Astrocyte (in vitro differentiated cells and primary cell): Measurements from ENCODE around the gene HYCC1. TPM values are rescaled to one million over a fixed set of nuclear protein-coding genes. Genes with fewer than 3 reads are reported as not detected.

Experiments used
- DNase-seq: peaks from one replicate; pipeline ENCODE4 v3.0.0-alpha.2; 2010; ENCODE audit warnings: low read depth
- FAIRE-seq: peaks from 2 replicates; lab custom pipeline; 2011; peaks lifted over from hg19 to GRCh38; lab: Jason Lieb, UNC
- H2AFZ ChIP-seq: 2 replicates; pipeline ENCODE4 v1.6.0; 2012; ENCODE audit warnings: low read depth, low read length, inconsistent platforms
- H3K27ac ChIP-seq: 2 replicates; pipeline ENCODE4 v1.5.1; 2011; ENCODE audit warnings: low read depth, low read length, inconsistent platforms
- H3K27me3 ChIP-seq: 2 replicates; pipeline ENCODE4 v1.6.0; 2011; ENCODE audit warnings: low read length, inconsistent platforms; ENCODE audit not compliant: insufficient read depth
- H3K36me3 ChIP-seq: 2 replicates; pipeline ENCODE4 v1.5.1; 2011; ENCODE audit warnings: low read length, inconsistent platforms; ENCODE audit not compliant: insufficient read depth
- H3K4me1 ChIP-seq: 2 replicates; pipeline ENCODE4 v1.5.1; 2011; ENCODE audit warnings: low read length, inconsistent platforms; ENCODE audit not compliant: insufficient read depth
- H3K4me2 ChIP-seq: 2 replicates; pipeline ENCODE4 v1.6.0; 2012; ENCODE audit warnings: low read length, inconsistent platforms
- H3K4me3 ChIP-seq: 2 replicates; pipeline ENCODE4 v1.5.1; 2011; ENCODE audit warnings: low read depth, mild to moderate bottlenecking, low read length, inconsistent platforms; ENCODE audit not compliant: insufficient read depth
- H3K79me2 ChIP-seq: 2 replicates; pipeline ENCODE4 v1.6.0; 2012; ENCODE audit warnings: mild to moderate bottlenecking, low read length, inconsistent platforms; ENCODE audit not compliant: insufficient read depth
- H3K9ac ChIP-seq: 2 replicates; pipeline ENCODE4 v1.6.0; 2012; ENCODE audit warnings: mild to moderate bottlenecking, low read length, inconsistent platforms
- H3K9me3 ChIP-seq: 2 replicates; pipeline ENCODE4 v1.5.1; 2012; ENCODE audit warnings: low read depth, mild to moderate bottlenecking, low read length, inconsistent platforms; ENCODE audit not compliant: insufficient read depth
- H4K20me1 ChIP-seq: 2 replicates; pipeline ENCODE4 v1.6.0; 2012; ENCODE audit warnings: low read length, inconsistent platforms; ENCODE audit not compliant: insufficient read depth
- H3K27ac Mint-ChIP-seq: one replicate; pipeline ENCODE4 v1.8.0; 2021; ENCODE audit warnings: mild to moderate bottlenecking, mixed read lengths; ENCODE audit not compliant: unreplicated experiment
- H3K27me3 Mint-ChIP-seq: one replicate; pipeline ENCODE4 v1.8.0; 2021; ENCODE audit warnings: low read depth, mixed read lengths; ENCODE audit not compliant: unreplicated experiment
- H3K36me3 Mint-ChIP-seq: one replicate; pipeline ENCODE4 v1.8.0; 2021; ENCODE audit warnings: low read depth, mixed read lengths; ENCODE audit not compliant: unreplicated experiment
- H3K4me1 Mint-ChIP-seq: one replicate; pipeline ENCODE4 v1.8.0; 2021; ENCODE audit warnings: low read depth, mixed read lengths; ENCODE audit not compliant: unreplicated experiment
- H3K4me3 Mint-ChIP-seq: one replicate; pipeline ENCODE4 v1.8.0; 2021; ENCODE audit warnings: mild to moderate bottlenecking, moderate library complexity, mixed read lengths; ENCODE audit not compliant: unreplicated experiment
- H3K9me3 Mint-ChIP-seq: one replicate; pipeline ENCODE4 v1.8.0; 2021; ENCODE audit warnings: mild to moderate bottlenecking, mixed read lengths; ENCODE audit not compliant: unreplicated experiment
- CTCF ChIP-seq: IDR thresholded peaks from 2 replicates; pipeline ENCODE4 v1.5.1; 2011; ENCODE audit warnings: low read depth, mild to moderate bottlenecking, inconsistent platforms, low read length, moderate library complexity; ENCODE audit not compliant: insufficient read depth
- EZH2 ChIP-seq: IDR thresholded peaks from 2 replicates; pipeline ENCODE4 v1.6.1; 2012; ENCODE audit warnings: mild to moderate bottlenecking, low read length, inconsistent platforms; ENCODE audit not compliant: insufficient read depth
- total RNA-seq: library from RNA; stranded (reverse); gene quantifications from 2 replicates; pipeline ENCODE4 v1.2.1, GENCODE V29; 2021

Gene HYCC1
- total RNA-seq, 1 donor from 2014 or later: 79.8 TPM

- no peaks in the 10 kb centered on the region for H3K9me3 ChIP-seq
- Mint-ChIP-seq H3K27me3 (no peaks in the 10 kb centered on the region), H3K9me3 (no peaks in the 10 kb centered on the region), H3K4me3 (no peak overlapping the region), H3K4me1 (peaks cover 29% of the 10 kb centered on the region), H3K36me3 (peaks cover 4% of the 10 kb centered on the region), H3K27ac (peak overlapping the region; percentile 55)
- H3K79me2 ChIP-seq: peaks cover 82% of the 10 kb centered on the region
- peaks cover 16% of the 10 kb centered on the region for H3K4me1 ChIP-seq
- H3K27me3 ChIP-seq: no peaks in the 10 kb centered on the region
- no peak overlapping the region for H3K9ac ChIP-seq
- peak overlapping the region; percentile 53 for H3K27ac ChIP-seq
- H3K4me3 ChIP-seq: no peak overlapping the region
- peaks cover 6% of the 10 kb centered on the region for H3K36me3 ChIP-seq
- H2AFZ ChIP-seq: no peak overlapping the region
- TF ChIP-seq EZH2 (no peak), CTCF (no peak)
- peaks cover 26% of the 10 kb centered on the region for H4K20me1 ChIP-seq
- peak overlapping the region; percentile 24 for H3K4me2 ChIP-seq
- DNase-seq (peak; percentile 51), FAIRE-seq (no peak)
Measured at GRCh38 chr7:22989643-22990587, 24.0 kb downstream of the HYCC1 start.

- Histone ChIP-seq H3K9ac (no peak overlapping the region), H3K9me3 (no peaks in the 10 kb centered on the region), H3K27me3 (no peaks in the 10 kb centered on the region), H3K27ac (no peak overlapping the region), H3K79me2 (peaks cover 68% of the 10 kb centered on the region), H4K20me1 (peaks cover 7% of the 10 kb centered on the region), H3K4me2 (no peak overlapping the region), H3K4me3 (no peak overlapping the region), H2AFZ (no peak overlapping the region), H3K36me3 (peaks cover 16% of the 10 kb centered on the region), H3K4me1 (peaks cover 13% of the 10 kb centered on the region)
- no peak for TF ChIP-seq EZH2
- no peak for TF ChIP-seq CTCF
- FAIRE-seq: no peak
- Mint-ChIP-seq H3K4me3 (no peak overlapping the region), H3K9me3 (no peaks in the 10 kb centered on the region), H3K4me1 (peaks cover 31% of the 10 kb centered on the region), H3K27me3 (no peaks in the 10 kb centered on the region), H3K36me3 (peaks cover 5% of the 10 kb centered on the region), H3K27ac (no peak overlapping the region)
- no peak for DNase-seq
Measured at GRCh38 chr7:22985436-22985835, 28.5 kb downstream of the HYCC1 start.
